IPS-18c (cell line): Measurements from ENCODE around the gene FAM98C.

Source experiments
- H3K4me3 ChIP-seq: 2 replicates; pipeline ENCODE4 v1.7.0; 2013; ENCODE audit warnings: low read depth, mild to moderate bottlenecking, low read length, moderate library complexity; ENCODE audit not compliant: insufficient read depth
- H3K9me3 ChIP-seq: one replicate; pipeline ENCODE4 v1.6.1; 2013; ENCODE audit warnings: mild to moderate bottlenecking, low read length, moderate library complexity; ENCODE audit not compliant: control insufficient read depth, insufficient read depth

FAM98C gene

DNA sequence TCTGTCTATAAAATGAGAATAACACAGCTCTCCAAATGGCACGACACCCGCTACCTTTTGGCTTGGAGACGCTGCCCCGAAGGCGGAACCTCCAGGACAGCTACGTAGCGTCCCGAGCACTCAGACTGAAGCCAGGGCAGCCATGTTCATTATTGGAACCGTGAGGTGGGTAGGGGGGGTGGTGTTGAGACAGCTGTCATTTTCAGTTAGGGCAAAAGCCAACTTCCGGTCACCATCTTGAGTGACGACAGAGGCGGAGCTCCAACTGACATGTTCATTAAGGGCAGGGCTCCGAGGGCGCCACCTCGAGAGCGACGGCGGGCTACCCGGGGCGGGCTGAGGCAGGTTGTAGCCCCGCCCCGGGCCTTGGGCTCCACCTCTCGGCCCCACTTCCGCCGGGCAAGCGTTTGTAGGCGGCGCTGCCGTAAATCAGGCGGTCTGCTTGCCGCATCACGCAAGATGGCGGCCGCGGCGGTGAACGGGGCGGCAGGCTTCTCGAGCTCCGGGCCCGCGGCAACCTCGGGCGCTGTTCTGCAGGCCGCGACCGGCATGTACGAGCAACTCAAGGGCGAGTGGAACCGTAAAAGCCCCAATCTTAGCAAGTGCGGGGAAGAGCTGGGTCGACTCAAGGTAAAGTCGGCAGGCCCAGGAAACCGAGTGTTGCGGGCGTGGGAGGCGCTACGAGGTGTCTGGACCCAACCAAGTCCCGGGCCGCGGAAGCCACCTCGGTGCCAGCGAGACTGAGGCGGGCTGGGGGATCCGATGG is 28.4 kb upstream of the FAM98C start, which contains the start of gene PSMD8:
TSS of gene PSMD8 (plus strand) at position 240 of the 766 bp plus-strand sequence. CDS start at position 271, 31 bp downstream.
- H3K4me3 ChIP-seq = peak within 1 kb of the TSS; percentile 92
- H3K9me3 ChIP-seq = peaks cover 2% of the 10 kb centered on the region

DNA sequence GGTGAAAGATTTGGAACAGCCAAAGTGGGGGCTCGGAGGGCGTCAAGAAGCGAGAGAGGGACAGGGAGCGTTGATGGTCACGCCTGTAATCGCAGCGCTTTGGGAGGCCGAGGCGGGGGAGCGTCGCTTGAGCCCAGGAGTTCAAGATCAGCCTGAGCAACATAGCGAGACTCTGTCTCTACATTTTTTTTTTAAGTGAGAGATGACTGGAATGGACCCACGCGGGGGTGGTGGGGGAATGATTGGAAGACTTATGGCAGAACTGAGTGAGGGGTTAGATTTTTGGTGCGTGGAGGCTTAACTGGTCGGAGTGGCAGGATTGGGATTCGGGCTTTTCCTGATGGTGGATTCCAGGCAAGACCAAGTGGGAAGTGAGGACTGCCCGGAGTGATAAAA is 27.8 kb upstream of the FAM98C start:
- Histone ChIP-seq H3K4me3 (peak overlapping the region; percentile 92), H3K9me3 (peaks cover 2% of the 10 kb centered on the region)

DNA sequence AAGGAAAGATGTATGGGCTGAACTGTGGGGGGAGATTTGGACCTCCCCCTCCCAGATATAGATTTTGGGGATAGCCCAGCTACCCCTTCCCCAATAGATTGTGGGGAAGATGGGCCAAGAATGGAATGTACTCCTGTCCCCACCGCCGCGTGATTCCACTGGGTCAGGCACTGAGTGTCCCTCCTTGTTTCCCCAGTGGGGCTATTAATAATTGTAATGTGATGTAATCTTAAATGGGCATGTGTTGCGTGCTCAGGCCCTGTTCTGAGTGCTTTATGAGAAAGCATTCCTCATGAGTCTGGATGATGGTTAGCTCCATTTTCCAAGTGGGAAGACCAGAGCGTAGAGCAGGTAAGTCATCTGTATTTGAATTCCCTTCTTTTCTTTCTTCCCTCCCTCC is 27.1 kb upstream of the FAM98C start:
- H3K4me3 ChIP-seq = peak overlapping the region; percentile 92
- peaks cover 2% of the 10 kb centered on the region for H3K9me3 ChIP-seq

DNA sequence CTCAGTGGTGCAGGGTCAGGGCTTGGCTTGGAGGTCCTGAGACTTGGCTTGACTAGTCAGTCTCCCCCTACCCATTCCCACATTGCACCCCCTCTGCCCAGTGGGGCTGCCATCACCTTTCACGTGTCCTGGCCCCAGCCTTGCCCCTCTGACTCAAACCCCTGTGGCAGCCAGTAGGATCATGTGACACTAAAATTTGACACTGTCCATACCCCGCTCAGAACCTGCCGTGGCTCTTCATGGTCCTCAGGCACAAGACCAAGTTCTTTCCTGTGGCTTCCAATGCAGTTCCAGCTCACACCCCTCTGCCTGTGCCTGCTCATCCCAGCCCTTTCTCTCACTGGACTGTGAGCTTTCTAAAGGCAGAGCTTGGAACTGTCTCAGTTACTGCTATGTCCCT is 26.3 kb upstream of the FAM98C start:
- no peak overlapping the region for H3K4me3 ChIP-seq
- H3K9me3 ChIP-seq = peaks cover 2% of the 10 kb centered on the region

DNA sequence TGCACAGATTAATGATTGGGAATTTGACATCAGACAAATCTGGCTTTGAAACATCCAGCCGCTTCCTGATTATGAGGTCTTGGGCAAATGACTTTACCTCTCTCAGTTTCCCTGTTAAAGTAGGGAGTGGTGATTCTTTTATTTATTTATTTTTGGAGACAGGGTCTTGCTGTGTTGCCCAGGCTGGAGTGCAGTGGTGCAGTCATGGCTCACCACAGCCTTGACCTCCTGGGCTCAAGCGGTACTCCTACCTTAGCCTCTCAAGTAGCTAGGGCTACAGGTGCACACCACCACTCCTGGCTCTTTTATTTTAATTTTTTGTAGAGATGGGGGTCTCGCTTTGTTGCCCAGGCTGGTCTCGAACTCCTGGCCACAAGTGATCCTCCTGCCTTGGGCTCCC is 25.8 kb upstream of the FAM98C start:
- peaks cover 2% of the 10 kb centered on the region for H3K9me3 ChIP-seq
- H3K4me3 ChIP-seq = no peak overlapping the region

DNA sequence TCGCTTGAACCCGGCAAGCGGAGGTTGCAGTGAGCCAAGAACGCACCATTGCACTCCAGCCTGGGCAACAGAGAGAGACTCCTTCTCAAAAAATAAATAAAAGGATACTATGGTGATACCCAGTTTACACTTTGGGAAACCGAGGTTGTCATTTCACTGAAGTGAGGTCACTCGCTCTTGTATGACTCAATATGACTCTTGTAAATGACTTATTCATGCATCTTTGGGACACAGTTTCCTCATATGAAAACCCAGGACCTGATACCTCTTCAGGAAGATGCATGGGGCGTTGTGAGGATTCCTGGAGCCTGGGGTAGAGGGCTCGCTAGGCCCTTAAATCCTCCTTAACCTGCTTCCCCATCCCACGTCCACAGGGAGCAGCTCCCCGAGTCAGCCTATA is 24.0 kb upstream of the FAM98C start:
- H3K9me3 ChIP-seq = peaks cover 2% of the 10 kb centered on the region
- H3K4me3 ChIP-seq = no peak overlapping the region

DNA sequence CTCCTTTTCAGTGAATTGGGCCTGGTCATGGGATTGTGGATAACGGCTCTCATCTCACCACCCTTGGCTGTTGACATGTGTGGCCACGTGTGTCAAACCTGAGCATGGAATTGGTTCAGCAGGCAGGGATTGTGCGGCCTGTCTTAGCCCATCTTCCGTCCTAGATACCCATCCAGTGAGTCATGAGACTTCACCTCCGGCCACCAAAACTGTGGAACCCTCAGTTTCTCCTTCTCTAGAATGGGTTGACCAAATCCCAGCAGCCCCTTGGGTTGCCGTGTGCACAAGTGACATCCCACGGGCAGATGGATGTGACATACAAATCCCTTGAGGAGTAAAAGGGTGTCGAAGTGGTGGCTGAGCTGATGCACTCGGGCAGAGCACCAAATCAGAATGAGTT is 21.8 kb upstream of the FAM98C start:
- Histone ChIP-seq H3K4me3 (no peak overlapping the region), H3K9me3 (no peaks in the 10 kb centered on the region)

DNA sequence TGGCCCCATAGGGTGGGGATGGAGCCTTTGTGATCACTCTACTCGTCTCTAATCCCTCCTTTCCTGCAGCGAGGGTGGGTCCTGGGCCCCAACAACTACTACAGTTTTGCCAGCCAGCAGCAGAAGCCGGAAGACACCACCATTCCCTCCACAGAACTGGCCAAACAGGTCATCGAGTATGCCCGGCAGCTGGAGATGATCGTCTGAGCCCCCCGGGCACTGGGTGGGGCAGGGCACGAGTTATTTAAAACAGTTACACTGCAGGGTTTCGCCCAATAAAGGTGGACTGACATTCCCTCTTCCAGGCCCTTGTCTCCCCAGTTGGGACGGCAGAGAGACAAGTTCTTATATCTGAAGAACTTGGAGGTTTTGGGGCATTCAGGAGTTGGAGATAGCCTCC is 19.7 kb upstream of the FAM98C start:
- H3K4me3 ChIP-seq = no peak overlapping the region
- H3K9me3 ChIP-seq = no peaks in the 10 kb centered on the region

DNA sequence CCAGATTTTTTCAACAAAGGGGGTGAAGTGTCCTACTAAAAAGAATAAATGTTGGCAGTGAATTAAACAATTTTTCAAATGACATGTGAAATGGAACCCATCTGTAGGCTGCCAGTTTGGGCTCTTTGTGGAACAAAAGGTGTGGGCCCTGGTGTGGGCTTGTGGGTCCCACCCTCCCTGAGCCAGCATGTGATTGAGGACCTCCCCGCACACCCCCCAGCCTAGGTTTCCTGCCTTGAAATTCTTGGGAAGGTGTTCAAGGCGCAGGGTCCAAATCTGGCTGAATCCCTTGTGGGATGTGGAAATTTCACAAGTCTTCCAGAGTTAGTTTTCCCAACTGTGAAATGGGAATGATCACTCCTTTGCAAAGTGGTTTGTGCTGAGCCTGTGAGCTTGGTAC is 19.1 kb upstream of the FAM98C start:
- H3K4me3 ChIP-seq = no peak overlapping the region
- H3K9me3 ChIP-seq = no peaks in the 10 kb centered on the region

DNA sequence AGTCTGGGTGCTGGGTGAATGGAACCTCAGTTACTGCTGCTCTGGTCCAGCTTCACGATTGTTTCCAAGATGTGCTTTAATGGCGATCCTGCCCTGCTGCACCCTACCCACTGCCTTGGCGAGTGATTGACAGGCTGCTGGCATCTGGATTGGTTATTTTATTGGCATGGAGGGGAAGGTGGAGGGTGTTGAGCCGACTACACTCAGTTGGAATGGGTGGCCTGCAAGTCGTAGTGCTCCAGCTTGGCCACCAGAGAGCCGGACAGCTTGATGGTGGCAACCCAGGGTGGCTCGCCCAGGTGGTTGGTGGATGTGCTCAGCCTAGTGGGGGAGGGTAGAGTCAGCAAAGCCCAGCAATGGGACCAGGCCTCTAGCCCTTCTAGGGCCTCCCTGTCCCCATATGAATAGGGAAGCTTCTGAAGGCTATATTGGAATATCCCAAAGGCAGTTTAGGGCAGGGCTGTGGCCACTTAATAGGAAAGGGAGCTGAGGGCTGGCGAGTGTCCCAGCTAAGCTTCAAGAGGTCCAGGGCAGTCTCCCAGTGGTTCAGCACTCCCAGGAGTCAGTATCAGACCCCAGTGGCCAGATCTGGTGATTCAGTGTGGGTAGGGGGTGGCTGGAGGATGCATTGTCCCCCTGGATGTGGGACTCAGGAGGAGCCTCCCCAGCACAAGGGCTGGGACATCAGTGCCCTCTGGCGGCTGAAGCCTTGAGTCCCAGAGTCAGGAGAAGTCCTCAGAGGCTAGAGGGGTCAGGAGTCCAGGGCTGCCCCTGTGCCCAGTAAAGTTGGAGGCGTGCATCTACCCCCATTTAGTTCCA is 18.5 kb upstream of the FAM98C start:
- Histone ChIP-seq H3K4me3 (no peak overlapping the region), H3K9me3 (no peaks in the 10 kb centered on the region)

DNA sequence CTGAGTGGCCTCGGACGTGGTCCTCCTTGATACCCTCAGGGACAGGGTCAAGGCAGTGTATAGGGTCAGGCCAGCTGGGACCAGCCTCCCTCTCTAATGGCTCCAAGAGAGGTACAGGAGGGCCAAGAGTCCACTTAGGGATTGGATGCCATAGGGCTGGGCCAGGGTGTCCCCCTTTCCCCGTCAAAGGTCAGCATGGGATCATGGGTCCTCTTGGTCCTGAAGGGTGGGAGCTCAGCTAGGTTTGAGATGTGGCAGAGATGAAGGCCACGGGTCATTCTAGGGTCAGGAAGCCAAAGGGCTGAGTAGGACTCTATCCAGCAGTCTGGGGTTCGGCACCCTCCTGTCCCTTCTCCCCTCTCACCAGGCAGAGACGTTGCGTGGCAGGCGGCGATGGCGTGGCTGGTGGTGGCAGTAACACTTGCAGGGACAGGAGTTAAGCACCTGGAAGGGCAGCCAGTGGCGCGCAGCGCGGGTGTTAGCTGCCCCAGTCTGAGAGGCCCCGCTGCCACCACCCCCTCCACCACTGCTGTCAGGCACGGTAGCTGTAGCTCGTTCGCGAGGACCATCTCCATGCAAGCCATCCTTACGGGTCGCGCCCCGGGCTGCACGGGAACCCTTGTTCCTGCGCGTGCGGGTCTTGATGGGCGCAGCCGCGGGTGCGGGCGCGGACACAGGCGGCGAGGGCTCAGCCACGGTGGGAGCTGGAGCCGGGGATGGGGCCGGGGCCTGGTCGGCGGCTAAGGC is 17.7 kb upstream of the FAM98C start:
- Histone ChIP-seq H3K9me3 (no peaks in the 10 kb centered on the region), H3K4me3 (no peak overlapping the region; the same call in 1 of the 2 replicates)

DNA sequence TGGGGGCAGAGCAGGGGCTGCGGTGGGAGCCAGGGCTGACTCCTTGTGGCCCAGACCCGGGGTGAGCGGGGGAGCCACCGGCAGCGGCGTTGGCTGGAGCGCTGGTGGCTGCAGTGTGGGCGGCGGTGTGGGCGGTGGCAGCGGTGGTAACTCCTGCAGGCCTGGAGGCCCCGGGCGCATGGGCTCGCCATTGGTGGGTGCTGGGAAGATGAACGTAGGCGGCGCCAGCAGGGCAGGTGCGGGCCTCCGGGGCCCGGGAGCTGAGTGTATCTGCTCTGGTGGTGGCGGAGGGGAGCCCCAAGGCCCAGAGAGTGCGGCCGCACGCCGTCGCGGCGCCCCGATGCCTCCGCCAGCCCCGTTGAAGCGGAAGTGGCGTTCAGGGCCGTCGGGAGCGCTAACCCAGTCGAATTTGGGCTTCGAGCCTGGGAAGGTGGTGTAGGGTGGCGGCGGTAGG is 17.1 kb upstream of the FAM98C start:
- H3K9me3 ChIP-seq = no peaks in the 10 kb centered on the region
- H3K4me3 ChIP-seq = peak overlapping the region; percentile 87; the same call in 1 of the 2 replicates

DNA sequence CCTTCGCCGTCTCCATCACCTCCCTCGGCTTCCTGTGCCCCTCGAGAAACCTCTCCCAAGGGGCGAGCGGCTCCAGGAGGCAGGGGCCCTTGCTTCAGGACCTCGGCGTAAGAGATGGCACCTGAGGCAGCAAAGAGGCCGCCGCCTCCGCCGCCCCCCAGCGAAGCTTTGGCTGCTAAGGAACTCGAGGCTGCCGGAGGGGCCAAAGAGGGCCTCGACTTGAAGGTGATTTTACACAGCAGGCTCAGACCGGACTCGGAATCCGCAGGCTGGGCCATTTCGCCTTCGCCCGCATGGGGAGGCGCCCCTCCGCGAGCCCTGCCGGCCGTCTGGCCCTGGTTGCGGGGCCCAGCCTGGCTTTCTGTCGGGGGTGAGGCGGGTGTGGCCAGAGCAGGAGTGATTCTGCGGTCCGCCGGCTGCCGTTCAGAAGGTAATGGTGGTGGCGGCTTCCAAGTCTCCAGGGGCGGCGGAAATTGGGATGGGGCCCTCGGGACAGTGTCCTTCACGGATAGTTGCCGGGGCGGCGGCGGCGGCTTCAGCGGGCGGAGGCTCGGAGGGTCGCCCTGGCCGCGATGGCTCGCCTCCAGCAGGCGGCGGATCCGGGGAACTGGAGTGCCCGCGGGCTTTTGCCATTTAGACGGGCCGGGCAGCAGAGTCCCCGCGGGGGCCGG is 16.5 kb upstream of the FAM98C start:
- H3K9me3 ChIP-seq = no peaks in the 10 kb centered on the region
- H3K4me3 ChIP-seq = peak overlapping the region; percentile 87; the same call in 1 of the 2 replicates

DNA sequence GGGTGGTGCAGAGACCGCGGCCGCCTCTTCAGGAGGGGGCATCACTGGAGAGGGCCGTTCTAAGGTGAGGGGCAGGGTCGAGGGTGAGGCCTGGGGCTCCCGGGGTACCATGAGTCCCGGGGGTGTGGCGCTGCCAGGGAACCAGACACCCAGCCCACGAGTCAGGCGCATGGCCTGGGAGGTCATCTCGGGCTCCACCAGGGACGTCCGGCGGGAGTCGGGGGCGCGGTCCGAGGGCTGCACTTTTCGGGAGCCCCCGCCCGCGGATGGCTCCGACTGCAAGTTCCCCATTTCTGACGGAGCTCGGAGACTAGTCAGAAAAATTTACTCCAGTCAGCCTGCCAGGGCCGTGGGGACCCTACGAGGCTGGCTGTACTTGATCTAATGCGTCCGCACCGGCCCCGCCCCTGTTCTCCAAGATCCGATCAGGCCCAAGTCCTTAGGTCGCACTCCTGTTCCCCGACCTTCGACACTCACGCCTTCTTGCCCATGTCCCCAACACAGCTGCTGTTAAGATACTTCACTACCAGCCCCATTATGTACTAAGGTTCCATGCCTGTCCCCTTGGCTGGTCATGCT is 15.8 kb upstream of the FAM98C start:
- H3K9me3 ChIP-seq = no peaks in the 10 kb centered on the region
- H3K4me3 ChIP-seq = peak overlapping the region; percentile 87

DNA sequence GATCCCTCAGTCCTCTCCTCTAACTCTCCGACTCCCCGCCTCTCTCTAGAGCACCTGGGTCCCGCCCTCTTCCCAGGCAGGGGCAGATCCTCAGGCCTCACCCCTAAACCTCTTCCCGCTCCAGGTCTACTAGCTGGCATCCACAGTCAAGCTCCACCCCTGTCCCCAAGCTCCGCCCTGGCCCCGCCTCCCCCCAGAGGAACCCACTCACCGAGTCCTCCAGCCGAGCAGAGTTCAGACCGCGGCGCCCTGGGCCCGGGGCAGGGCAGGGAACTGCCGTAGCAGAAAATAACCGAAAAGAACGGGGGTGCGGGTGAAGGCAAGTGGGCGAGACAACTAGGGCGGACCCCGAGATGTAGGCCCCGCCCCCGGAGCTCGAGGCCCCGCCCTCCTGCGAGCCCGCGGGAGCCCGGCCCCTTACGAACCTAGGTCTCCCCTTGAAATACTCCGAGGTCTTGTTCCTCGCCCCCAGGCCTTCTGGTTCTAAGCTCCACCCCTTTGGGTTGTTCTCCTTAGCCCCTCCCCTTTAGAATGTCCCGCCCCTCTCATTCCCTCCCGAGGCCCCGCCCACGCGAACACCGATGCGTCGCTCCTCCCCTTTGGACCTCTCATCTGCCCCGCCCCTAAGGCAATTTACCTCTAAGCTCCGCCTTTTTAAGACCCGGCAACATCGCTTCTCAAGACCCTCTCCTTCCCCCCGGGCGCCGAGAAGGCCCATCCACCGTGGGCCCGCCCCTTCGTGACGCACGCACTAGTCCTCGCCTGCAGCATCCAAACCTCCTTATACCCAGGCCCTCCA is 15.1 kb upstream of the FAM98C start, which contains the start of gene GGN:
TSS of gene GGN (minus strand) at position 485 of the 799 bp plus-strand sequence. CDS start 773 bp downstream, outside the sequence.
- Histone ChIP-seq H3K9me3 (no peaks in the 10 kb centered on the region), H3K4me3 (peak within 1 kb of the TSS; percentile 87)
